ENCODE data around the gene JAZF1.

Gene JAZF1

DNA sequence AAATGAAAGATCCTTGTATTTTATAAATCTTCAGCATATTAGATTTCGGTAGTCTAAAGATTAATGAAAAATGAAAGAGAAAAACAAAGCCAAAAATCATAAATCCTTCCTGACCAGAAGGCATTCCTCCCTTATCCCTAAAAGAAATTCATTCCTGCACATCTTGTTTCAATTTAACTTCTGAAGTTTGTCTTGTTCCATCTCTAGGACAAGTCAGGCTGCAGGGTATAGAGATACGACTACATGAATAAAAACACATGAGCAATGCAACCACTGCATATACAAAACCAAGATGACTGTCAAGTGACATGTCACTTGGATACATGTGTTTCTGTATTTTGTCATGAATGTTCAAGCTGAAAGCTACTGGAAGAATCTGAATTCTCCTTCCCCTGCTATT lies 214.9 kb downstream of the JAZF1 start:
- H3K4me3 ChIP-seq (ENCODE audit: low read length) = no peak overlapping the region
- TF ChIP-seq, protein P1, sequence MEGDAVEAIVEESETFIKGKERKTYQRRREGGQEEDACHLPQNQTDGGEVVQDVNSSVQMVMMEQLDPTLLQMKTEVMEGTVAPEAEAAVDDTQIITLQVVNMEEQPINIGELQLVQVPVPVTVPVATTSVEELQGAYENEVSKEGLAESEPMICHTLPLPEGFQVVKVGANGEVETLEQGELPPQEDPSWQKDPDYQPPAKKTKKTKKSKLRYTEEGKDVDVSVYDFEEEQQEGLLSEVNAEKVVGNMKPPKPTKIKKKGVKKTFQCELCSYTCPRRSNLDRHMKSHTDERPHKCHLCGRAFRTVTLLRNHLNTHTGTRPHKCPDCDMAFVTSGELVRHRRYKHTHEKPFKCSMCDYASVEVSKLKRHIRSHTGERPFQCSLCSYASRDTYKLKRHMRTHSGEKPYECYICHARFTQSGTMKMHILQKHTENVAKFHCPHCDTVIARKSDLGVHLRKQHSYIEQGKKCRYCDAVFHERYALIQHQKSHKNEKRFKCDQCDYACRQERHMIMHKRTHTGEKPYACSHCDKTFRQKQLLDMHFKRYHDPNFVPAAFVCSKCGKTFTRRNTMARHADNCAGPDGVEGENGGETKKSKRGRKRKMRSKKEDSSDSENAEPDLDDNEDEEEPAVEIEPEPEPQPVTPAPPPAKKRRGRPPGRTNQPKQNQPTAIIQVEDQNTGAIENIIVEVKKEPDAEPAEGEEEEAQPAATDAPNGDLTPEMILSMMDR (conservative IDR thresholded peaks at IDR 0.05; ENCODE audit: low read length) = no peak
- DNase-seq (ENCODE audit: low read depth) = peak; percentile 31

DNA sequence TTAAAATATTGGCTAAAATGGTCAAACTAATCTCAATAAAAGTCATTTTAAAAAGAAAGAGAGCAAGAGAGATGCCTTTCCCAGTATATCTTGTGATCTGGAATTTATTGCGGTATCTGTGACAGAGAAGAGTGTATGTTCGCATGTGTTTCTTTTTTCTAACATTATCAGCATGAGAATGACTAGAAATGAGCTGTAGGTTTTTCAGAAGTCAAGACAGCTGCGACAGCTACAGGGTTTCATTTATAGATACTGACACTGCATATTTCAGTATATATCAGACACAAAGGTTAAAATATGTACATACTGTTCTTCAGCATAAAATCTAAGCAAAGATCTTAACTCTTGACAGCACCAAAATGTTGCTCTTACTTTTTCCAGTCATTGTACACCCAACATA lies 215.8 kb downstream of the JAZF1 start:
- no peak overlapping the region for H3K4me3 ChIP-seq (ENCODE audit: low read length)
- DNase-seq (ENCODE audit: low read depth) = no peak
- TF ChIP-seq, protein P1 (conservative IDR thresholded peaks at IDR 0.05; ENCODE audit: low read length) = no peak

DNA sequence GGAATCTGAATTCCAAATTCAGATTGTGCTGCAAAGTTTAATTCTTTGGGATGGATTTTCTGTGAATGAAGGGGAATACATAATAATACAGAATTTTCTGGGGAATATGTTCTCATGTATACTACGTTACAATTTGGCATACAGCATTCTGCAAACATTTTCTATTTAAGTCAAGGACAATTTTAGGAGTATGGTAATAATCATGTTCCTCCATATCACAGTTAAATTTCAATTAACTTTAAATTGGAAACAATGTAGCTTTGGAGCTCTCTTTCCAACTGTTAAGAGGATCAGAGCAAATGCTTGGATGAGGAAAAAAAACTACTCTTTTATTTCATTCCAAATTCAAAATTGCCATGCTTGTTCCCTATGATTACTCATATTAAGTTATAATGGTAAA lies 217.5 kb downstream of the JAZF1 start:
- DNase-seq (ENCODE audit: low read depth) = no peak
- H3K4me3 ChIP-seq (ENCODE audit: low read length) = no peak overlapping the region
- TF ChIP-seq, protein P1 (conservative IDR thresholded peaks at IDR 0.05; ENCODE audit: low read length) = no peak

DNA sequence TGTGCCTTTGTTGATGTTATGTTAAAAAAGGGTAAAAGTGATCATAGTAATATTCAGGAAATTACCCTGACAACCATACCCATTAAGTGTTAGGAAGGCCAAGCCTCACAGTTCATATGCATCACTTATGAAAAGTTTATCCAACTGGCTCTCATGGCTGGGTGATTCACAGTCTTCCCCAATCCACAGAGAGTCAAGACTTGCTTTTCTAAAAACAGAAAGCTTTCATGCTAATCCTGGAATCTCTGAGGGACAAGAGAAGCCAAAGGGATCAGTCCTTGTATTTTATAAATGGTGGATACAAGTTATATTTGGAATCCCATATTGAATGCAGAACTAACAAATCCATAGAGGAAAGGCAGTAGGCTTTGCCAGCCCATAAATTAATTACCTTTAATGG lies 218.3 kb downstream of the JAZF1 start:
- no peak overlapping the region for H3K4me3 ChIP-seq (ENCODE audit: low read length)
- TF ChIP-seq, protein P1 (conservative IDR thresholded peaks at IDR 0.05; ENCODE audit: low read length) = no peak
- no peak for DNase-seq (ENCODE audit: low read depth)

DNA sequence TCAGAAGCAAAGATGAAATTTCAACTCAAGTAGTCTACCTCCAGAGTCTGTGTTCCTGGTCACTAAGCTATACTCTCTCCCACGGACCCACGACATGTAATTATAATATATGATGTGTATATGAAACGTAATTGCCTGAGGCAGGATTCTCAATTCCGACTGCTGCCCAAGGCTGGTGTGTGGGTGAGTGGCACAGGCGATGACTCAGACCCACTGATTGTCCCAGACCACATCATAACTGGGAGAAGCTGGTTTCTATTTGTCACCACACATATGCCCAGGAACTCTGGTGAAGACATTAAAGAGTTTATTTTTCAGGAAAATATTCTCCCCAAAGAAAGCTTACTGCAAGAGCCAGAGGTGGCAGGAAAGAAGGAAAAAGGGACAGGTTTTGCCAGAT lies 219.3 kb downstream of the JAZF1 start:
- no peak overlapping the region for H3K4me3 ChIP-seq (ENCODE audit: low read length)

DNA sequence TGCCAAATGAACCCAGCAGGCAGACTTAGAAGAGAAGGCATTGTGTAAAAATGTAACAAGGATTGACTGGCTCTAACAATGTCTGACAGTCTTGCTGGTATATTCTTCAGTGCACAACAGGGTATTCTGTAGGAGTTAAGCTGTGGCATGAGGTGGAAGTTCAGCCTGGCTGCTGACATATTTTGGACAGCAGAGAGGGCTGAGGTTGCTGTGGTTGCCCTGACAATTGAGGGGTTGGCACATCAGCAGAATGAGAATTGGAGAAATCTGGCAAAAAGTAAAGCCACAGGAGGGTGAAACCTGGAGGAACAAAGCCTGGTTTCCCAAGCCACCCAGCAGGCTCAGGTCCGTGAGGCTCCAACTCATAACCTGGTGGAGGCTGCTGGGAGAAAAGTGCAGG lies 220.2 kb downstream of the JAZF1 start:
- TF ChIP-seq, protein P1 (conservative IDR thresholded peaks at IDR 0.05; ENCODE audit: low read length) = no peak
- no peak for DNase-seq (ENCODE audit: low read depth)
- no peak overlapping the region for H3K4me3 ChIP-seq (ENCODE audit: low read length)

More for the DNA sequence above, 219.3 kb downstream of the JAZF1 start:
- DNase-seq (ENCODE audit: low read depth) = peak; percentile 58
- TF ChIP-seq, protein P1 (conservative IDR thresholded peaks at IDR 0.05; ENCODE audit: low read length) = no peak

DNA sequence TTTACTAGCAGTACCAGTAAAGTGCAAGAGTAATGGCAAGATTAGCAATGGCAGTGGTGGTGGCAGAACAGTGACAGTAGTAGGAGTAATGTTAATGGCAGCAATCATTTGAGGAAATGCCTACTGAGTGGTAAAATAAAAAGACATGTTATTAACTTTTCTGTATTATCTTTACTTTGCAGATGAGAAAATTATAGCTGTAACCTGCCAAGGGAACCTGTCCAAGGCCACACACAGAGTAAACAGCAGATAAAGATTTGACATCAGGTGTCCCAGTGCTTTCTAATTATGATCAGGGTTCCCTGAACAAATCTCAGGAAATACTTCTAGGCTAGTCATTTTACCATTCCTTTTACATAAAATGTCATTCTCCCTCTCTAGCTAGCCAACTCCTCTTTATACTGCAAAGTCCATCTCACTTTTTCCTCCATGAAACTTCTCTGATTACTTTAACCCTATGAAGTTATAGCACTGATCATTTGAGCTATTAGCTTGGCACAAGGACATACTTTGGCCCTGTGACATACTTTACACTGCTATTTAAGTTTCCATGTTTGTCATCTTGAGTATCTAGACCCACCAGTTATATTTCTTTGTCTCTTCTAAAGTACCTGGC lies 221.6 kb downstream of the JAZF1 start:
- DNase-seq (ENCODE audit: low read depth) = no peak
- H3K4me3 ChIP-seq (ENCODE audit: low read length) = no peak overlapping the region
- TF ChIP-seq, protein P1 (conservative IDR thresholded peaks at IDR 0.05; ENCODE audit: low read length) = no peak
